MCF 10A (cell line): Measurements from ENCODE around the gene TNS1. TPM values are rescaled to one million over a fixed set of nuclear protein-coding genes. Genes with fewer than 3 reads are reported as not detected.

Experiments used
- BruUV-seq: library from RNA; stranded (reverse); fragments of 400-500 nt; replicated peaks from 2 replicates; lab custom pipeline; 2021; lab: Mats Ljungman, UMichigan
- CTCF ChIA-PET: fragments of 300-600 bp; sonication (Branson Sonifier 250); formaldehyde crosslinking; extraction: SDS; loops from one replicate; lab custom pipeline; 2021; ENCODE audit warnings: antibody characterized with exemption, inconsistent platforms; lab: Yijun Ruan, JAX
- POLR2A ChIA-PET: fragments of 300-600, 350-650 bp; sonication (Branson Sonifier 250); formaldehyde crosslinking; extraction: SDS; loops from one replicate; lab custom pipeline; 2020; ENCODE audit warnings: antibody characterized with exemption, inconsistent platforms; lab: Yijun Ruan, JAX
- DNase-seq: peaks from one replicate; pipeline ENCODE4 v3.0.0-alpha.2; 2018; ENCODE audit not compliant: unreplicated experiment
- H3K27ac Mint-ChIP-seq: one replicate; pipeline ENCODE4 v1.8.0; 2022; ENCODE audit warnings: mild to moderate bottlenecking, low read depth, mixed read lengths; ENCODE audit not compliant: unreplicated experiment
- H3K27me3 Mint-ChIP-seq: one replicate; pipeline ENCODE4 v1.8.0; 2022; ENCODE audit warnings: mixed read lengths; ENCODE audit not compliant: insufficient read depth, unreplicated experiment
- H3K36me3 Mint-ChIP-seq: one replicate; pipeline ENCODE4 v1.8.0; 2022; ENCODE audit warnings: mild to moderate bottlenecking, moderate library complexity, mixed read lengths; ENCODE audit not compliant: insufficient read depth, unreplicated experiment
- H3K4me1 Mint-ChIP-seq: one replicate; pipeline ENCODE4 v1.8.0; 2022; ENCODE audit warnings: mixed read lengths; ENCODE audit not compliant: insufficient read depth, unreplicated experiment
- H3K4me3 Mint-ChIP-seq: one replicate; pipeline ENCODE4 v1.8.0; 2022; ENCODE audit warnings: mild to moderate bottlenecking, moderate library complexity, mixed read lengths; ENCODE audit not compliant: unreplicated experiment
- H3K9me3 Mint-ChIP-seq: one replicate; pipeline ENCODE4 v1.8.0; 2022; ENCODE audit warnings: mixed read lengths; ENCODE audit not compliant: unreplicated experiment
- intact Hi-C: fragments of 100-400 bp; cut with micrococcal nuclease; formaldehyde crosslinking; loops from 2 replicates; pipeline ENCODE4 v1.14.1; 2022
- total RNA-seq: library from RNA; stranded (reverse); gene quantifications from 2 replicates; pipeline ENCODE4 v1.2.3, GENCODE V29; 2022
- TF ChIP-seq, protein P1 (sequence below): fragments of 200-600 bp; IDR thresholded peaks from one replicate; pipeline ENCODE4 v1.8.0; 2022; ENCODE audit warnings: antibody characterized with exemption, mild to moderate bottlenecking; ENCODE audit not compliant: unreplicated experiment

Gene TNS1
- total RNA-seq, 1 experiment from 2014 or later: 3.3 TPM

DNA sequence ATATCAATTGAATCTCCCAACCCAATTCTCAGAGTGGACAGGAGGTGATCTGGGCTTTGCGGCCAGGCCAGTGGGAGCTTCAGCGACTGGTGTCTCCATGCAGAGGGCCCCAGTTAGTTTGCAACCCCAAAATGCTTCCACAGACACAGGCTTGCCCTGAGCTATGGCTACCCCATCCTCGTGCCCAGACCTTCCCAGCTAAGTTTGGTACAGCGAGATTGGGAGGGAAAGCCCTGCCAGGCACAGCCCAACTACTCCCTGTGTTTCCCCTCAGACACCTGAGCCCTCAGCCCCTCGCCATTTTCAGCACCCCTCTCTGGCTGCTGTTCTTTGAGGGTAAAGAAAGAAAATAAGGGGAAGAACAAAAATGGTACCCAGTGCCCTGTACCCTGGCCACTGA is 142.9 kb downstream of the TNS1 start:
- intact Hi-C loops: no loop called here
- no TSS peak for BruUV-seq
- Mint-ChIP-seq H3K36me3 (no peaks in the 10 kb centered on the region), H3K4me1 (no peaks in the 10 kb centered on the region), H3K27ac (no peak overlapping the region), H3K27me3 (peaks cover 17% of the 10 kb centered on the region), H3K9me3 (no peaks in the 10 kb centered on the region), H3K4me3 (no peak overlapping the region)
- no peak for DNase-seq
- POLR2A ChIA-PET: no interaction called here
- CTCF ChIA-PET: interaction anchor here (0.9 to 12.2 kb wide), 3 partner anchors 10 to 71 kb away, joined by 3 to 113 read pairs (median 5); no protein-coding TSS in a partner anchor
- TF ChIP-seq, protein P1, sequence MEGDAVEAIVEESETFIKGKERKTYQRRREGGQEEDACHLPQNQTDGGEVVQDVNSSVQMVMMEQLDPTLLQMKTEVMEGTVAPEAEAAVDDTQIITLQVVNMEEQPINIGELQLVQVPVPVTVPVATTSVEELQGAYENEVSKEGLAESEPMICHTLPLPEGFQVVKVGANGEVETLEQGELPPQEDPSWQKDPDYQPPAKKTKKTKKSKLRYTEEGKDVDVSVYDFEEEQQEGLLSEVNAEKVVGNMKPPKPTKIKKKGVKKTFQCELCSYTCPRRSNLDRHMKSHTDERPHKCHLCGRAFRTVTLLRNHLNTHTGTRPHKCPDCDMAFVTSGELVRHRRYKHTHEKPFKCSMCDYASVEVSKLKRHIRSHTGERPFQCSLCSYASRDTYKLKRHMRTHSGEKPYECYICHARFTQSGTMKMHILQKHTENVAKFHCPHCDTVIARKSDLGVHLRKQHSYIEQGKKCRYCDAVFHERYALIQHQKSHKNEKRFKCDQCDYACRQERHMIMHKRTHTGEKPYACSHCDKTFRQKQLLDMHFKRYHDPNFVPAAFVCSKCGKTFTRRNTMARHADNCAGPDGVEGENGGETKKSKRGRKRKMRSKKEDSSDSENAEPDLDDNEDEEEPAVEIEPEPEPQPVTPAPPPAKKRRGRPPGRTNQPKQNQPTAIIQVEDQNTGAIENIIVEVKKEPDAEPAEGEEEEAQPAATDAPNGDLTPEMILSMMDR: no peak

DNA sequence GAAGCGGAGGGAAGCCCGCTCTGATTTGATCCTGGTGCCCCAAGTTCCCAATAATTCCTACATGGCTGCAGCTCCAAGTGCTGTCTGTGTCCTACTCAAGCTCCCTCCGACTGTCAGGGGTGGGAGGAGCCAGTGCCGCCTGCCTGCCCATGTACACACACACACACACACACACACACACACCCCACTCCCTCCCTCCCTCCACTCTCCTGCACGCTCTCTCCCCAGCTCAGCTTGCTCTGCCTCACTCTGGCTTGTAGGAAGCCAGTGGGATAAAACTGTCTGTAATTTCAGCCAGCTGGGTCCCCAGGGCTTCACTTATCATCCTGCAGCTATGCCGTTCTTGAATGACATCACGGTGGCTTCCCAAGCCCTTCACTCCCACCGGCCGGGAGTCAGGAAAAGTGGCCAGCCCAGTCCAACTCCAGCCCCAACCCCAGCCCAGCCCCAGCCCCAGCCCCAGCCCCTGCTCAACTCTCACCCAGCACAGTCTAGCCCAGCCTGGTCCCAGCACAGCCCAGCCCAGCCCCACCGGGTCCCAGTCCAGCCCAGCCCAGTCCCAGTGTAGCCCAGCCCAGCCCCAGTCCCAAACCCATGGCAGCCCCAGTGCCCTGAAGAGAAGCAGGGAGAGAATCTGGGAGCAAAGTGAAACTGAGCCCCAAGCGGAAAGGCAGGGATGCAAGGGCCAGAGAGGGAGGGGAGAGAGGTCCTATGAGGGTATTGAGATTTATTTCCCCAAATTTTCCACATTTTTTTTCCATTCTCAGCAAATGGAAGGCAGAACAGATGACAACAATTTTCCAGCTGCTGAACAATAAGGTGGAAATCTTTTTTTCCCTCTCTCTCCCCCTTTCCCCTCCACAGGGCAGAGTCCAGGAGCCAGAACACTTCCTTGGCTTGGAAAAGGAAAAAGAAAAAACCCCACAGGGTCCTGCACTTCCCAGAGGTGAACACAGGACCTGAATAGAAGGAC is 144.0 kb downstream of the TNS1 start:
- Mint-ChIP-seq H3K4me1 (no peaks in the 10 kb centered on the region), H3K27ac (no peak overlapping the region), H3K4me3 (no peak overlapping the region), H3K27me3 (peaks cover 22% of the 10 kb centered on the region), H3K9me3 (no peaks in the 10 kb centered on the region), H3K36me3 (no peaks in the 10 kb centered on the region)
- no TSS peak for BruUV-seq
- POLR2A ChIA-PET: no interaction called here
- no peak for DNase-seq
- CTCF ChIA-PET: interaction anchor here (0.6 to 12.2 kb wide), 4 partner anchors 28 to 70 kb away, joined by 3 to 113 read pairs (median 4); no protein-coding TSS in a partner anchor
- intact Hi-C loops: no loop called here
- TF ChIP-seq, protein P1: no peak

DNA sequence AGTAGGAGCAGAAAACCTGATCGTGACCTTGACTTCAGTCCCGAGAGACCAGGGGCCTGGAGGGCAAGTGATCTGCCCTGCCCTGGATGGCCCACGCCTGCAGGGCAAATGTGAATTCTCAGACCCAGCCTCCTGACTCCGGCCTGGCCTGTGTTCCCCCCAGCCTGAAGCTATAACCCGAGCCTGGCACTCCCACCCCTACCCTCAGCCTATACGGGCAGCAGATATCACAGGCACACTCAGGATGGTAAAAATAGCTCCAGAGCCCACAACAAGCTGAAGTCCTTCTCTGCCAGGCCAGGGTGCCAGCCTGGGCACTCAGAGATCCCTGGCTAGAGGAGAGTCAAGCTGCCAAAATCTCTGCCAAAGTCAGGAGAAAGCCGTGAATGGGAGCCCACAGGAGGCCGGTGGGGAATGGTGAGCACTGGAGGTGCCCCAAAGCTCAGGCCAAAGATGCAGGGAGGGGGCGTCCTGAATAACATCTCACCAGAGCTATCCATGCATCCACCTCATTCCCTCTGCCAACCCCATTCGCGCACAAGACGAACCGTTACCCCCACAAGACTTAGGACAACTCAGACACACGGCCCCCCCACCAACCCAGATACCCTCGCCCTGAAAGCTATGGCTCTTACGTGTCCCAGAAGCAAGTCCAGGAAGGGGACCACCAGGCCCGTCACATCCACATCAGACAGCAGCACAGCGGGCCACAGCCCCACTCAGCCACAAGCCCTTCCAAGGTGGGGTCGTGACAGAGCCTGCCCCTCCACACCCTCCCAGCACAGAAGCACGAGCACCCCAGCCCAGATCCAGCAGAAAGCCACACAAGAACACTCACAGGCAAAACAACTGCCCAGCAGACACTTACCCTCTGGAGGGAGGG is 144.9 kb downstream of the TNS1 start:
- ChIA-PET POLR2A (no interaction called here), CTCF (interaction anchor here (0.7 to 12.2 kb wide), 4 partner anchors 14 to 179 kb away, joined by 4 to 113 read pairs (median 4); no protein-coding TSS in a partner anchor)
- intact Hi-C loops: no loop called here
- Mint-ChIP-seq H3K36me3 (no peaks in the 10 kb centered on the region), H3K4me3 (no peak overlapping the region), H3K4me1 (no peaks in the 10 kb centered on the region), H3K27me3 (peaks cover 22% of the 10 kb centered on the region), H3K9me3 (no peaks in the 10 kb centered on the region), H3K27ac (no peak overlapping the region)
- TF ChIP-seq, protein P1: no peak
- DNase-seq: no peak
- BruUV-seq: no TSS peak

DNA sequence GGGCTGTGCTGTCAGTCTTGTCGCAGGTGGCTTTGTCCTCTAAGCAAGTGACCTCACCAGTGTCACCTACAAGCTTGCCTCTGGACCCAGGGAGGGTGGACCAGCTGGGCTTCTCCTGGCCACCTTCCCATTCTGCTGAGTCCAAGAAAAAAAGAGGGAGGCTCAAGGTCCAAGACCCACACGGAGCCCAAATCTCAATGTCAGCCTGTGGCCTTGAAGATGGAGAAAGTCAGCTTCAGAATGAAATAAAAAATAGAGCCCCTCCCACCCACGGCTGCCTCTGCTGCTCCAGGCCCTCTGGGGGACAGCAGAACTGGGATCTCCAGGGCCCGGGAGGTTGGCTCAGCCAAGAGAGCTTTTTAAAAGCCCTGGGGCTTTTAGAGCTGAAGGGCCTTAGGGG is 145.9 kb downstream of the TNS1 start:
- TF ChIP-seq, protein P1: no peak
- ChIA-PET CTCF (interaction anchor here (1.1 to 12.2 kb wide), 3 partner anchors 10 to 180 kb away, joined by 4 to 113 read pairs (median 5); no protein-coding TSS in a partner anchor), POLR2A (no interaction called here)
- Mint-ChIP-seq H3K4me1 (no peaks in the 10 kb centered on the region), H3K27ac (no peak overlapping the region), H3K27me3 (peaks cover 21% of the 10 kb centered on the region), H3K36me3 (no peaks in the 10 kb centered on the region), H3K9me3 (no peaks in the 10 kb centered on the region), H3K4me3 (no peak overlapping the region)
- BruUV-seq: no TSS peak
- intact Hi-C loops: no loop called here
- DNase-seq: no peak
